OCI-LY7 (cell line): Measurements from ENCODE around the gene CUZD1. TPM values are rescaled to one million over a fixed set of nuclear protein-coding genes. Genes with fewer than 3 reads are reported as not detected.

Experiments
- BruUV-seq: library from RNA; stranded (reverse); fragments of 400-500 nt; replicated peaks from 2 replicates; lab custom pipeline; 2021; lab: Mats Ljungman, UMichigan
- CTCF ChIA-PET: fragments of 300-600 bp; sonication (Branson Sonifier 250); formaldehyde crosslinking; loops from one replicate; lab custom pipeline; 2022; ENCODE audit warnings: antibody characterized with exemption; ENCODE audit not compliant: unreplicated experiment; lab: Charles Lee
- POLR2A ChIA-PET: fragments of 300-600 bp; sonication (Branson Sonifier 250); formaldehyde crosslinking; loops from one replicate; lab custom pipeline; 2022; ENCODE audit warnings: antibody characterized with exemption; lab: Charles Lee
- DNase-seq: peaks from one replicate; pipeline ENCODE4 v3.0.0-alpha.2; 2015; ENCODE audit warnings: low spot score
- H2AFZ ChIP-seq: fragments of 200-600 bp; sonication (generic), shearing (Covaris generic); 2 replicates; pipeline ENCODE4 v1.6.1; 2014; ENCODE audit warnings: mild to moderate bottlenecking, antibody characterized with exemption, low read length, moderate library complexity
- H3K27ac ChIP-seq: fragments of 200-600 bp; sonication (generic); 2 replicates; pipeline ENCODE4 v1.5.1; 2014; ENCODE audit warnings: mixed run types, low read depth, mild to moderate bottlenecking, moderate library complexity, low read length, inconsistent platforms; ENCODE audit not compliant: poor library complexity, severe bottlenecking
- H3K36me3 ChIP-seq: fragments of 200-600 bp; sonication (generic); 2 replicates; pipeline ENCODE4 v1.6.1; 2014; ENCODE audit warnings: mild to moderate bottlenecking, antibody characterized with exemption, low read length, moderate library complexity, mixed read lengths; ENCODE audit not compliant: insufficient read depth
- H3K4me1 ChIP-seq: fragments of 200-600 bp; sonication (generic); 2 replicates; pipeline ENCODE4 v1.5.1; 2014; ENCODE audit warnings: mild to moderate bottlenecking, low read length; ENCODE audit not compliant: insufficient read depth, poor library complexity, severe bottlenecking
- H3K4me2 ChIP-seq: fragments of 200-600 bp; sonication (generic); 2 replicates; pipeline ENCODE4 v1.6.1; 2014; ENCODE audit warnings: mild to moderate bottlenecking, low read length
- H3K4me3 ChIP-seq: fragments of 200-600 bp; sonication (generic); 2 replicates; pipeline ENCODE4 v1.5.1; 2014; ENCODE audit warnings: mild to moderate bottlenecking, low read depth, low read length; ENCODE audit not compliant: poor library complexity, severe bottlenecking
- H3K79me2 ChIP-seq: fragments of 200-600 bp; sonication (generic); 2 replicates; pipeline ENCODE4 v1.6.1; 2016; ENCODE audit warnings: low read depth, mild to moderate bottlenecking, low read length, moderate library complexity, mixed read lengths; ENCODE audit not compliant: insufficient read depth
- H3K9me2 ChIP-seq: fragments of 200-600 bp; sonication (generic); 2 replicates; pipeline ENCODE4 v1.6.1; 2016; ENCODE audit warnings: mild to moderate bottlenecking, low read length, mixed read lengths; ENCODE audit not compliant: insufficient read depth
- H3K9me3 ChIP-seq: fragments of 200-600 bp; sonication (generic); 2 replicates; pipeline ENCODE4 v1.6.1; 2014; ENCODE audit warnings: mild to moderate bottlenecking, mixed run types, low read length, mixed read lengths
- H4K20me1 ChIP-seq: fragments of 200-600 bp; sonication (generic); 2 replicates; pipeline ENCODE4 v1.6.1; 2014; ENCODE audit warnings: mild to moderate bottlenecking, antibody characterized with exemption, low read length, moderate library complexity, mixed read lengths; ENCODE audit not compliant: insufficient read depth
- EZH2phosphoT487 ChIP-seq: fragments of 200-600 bp; sonication (generic); IDR thresholded peaks from 2 replicates; pipeline ENCODE4 v1.6.1; 2018; ENCODE audit warnings: low read depth, borderline replicate concordance, mild to moderate bottlenecking, mixed run types, antibody characterized with exemption, low read length, moderate library complexity, mixed read lengths
- intact Hi-C: fragments of 100-400 bp; cut with micrococcal nuclease; formaldehyde crosslinking; loops from one replicate; pipeline ENCODE4 v1.10.0; 2022; ENCODE audit not compliant: unreplicated experiment
- total RNA-seq, 2 experiments: library from RNA; depleted of rRNA in 1 of 2; stranded (reverse); fragments of >200 nt in 1 of 2; shearing (Covaris generic) in 1 of 2; gene quantifications; 2 replicates each; pipeline ENCODE4 v1.2.3, GENCODE V29; 2014 to 2022
- TF ChIP-seq, protein P1 (sequence below): fragments of 200-600 bp; sonication (generic); conservative IDR thresholded peaks from 2 replicates; pipeline ENCODE4 v1.5.1; 2014; ENCODE audit warnings: mild to moderate bottlenecking, antibody characterized with exemption, low read length, moderate library complexity, mixed read lengths

Gene CUZD1
- total RNA-seq, 2 experiments from 2014 or later: 1.0 to 1.1 TPM

DNA sequence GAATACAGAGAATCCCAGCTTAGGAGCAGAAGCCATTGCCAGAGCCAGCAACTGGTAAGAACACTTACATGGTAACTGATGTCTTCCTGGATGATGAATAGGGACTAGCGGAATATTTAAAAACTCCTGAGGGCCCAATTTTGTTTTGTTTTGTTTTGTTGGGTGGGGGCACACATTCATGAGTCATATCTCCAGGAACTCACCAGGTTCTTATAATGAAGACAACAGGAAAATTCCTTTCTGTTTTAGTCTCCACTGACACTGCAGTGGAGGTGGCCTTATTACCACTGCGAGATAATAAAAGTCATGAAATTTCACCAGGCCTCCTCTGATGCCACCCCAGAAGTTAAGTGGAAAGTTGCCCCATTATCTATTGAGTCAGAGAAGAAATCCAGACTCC lies 6.6 kb upstream of the CUZD1 start:
- TF ChIP-seq, protein P1, sequence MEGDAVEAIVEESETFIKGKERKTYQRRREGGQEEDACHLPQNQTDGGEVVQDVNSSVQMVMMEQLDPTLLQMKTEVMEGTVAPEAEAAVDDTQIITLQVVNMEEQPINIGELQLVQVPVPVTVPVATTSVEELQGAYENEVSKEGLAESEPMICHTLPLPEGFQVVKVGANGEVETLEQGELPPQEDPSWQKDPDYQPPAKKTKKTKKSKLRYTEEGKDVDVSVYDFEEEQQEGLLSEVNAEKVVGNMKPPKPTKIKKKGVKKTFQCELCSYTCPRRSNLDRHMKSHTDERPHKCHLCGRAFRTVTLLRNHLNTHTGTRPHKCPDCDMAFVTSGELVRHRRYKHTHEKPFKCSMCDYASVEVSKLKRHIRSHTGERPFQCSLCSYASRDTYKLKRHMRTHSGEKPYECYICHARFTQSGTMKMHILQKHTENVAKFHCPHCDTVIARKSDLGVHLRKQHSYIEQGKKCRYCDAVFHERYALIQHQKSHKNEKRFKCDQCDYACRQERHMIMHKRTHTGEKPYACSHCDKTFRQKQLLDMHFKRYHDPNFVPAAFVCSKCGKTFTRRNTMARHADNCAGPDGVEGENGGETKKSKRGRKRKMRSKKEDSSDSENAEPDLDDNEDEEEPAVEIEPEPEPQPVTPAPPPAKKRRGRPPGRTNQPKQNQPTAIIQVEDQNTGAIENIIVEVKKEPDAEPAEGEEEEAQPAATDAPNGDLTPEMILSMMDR: no peak
- TF ChIP-seq EZH2phosphoT487: no peak
- intact Hi-C loops: no loop called here
- no peak overlapping the region for H3K4me3 ChIP-seq
- no peaks in the 10 kb centered on the region for H3K9me3 ChIP-seq
- peaks cover 7% of the 10 kb centered on the region for H3K4me1 ChIP-seq
- no peak for DNase-seq
- no peaks in the 10 kb centered on the region for H4K20me1 ChIP-seq
- ChIA-PET CTCF (no interaction called here), POLR2A (no interaction called here)
- no peaks in the 10 kb centered on the region for H3K9me2 ChIP-seq
- H2AFZ ChIP-seq: no peak overlapping the region
- H3K27ac ChIP-seq: no peak overlapping the region
- H3K79me2 ChIP-seq: no peaks in the 10 kb centered on the region
- H3K4me2 ChIP-seq: no peak overlapping the region
- no TSS peak for BruUV-seq
- H3K36me3 ChIP-seq: 0 out of 2 replicates have a peak, but pooled peaks cover 4% of the 10 kb centered on the region

DNA sequence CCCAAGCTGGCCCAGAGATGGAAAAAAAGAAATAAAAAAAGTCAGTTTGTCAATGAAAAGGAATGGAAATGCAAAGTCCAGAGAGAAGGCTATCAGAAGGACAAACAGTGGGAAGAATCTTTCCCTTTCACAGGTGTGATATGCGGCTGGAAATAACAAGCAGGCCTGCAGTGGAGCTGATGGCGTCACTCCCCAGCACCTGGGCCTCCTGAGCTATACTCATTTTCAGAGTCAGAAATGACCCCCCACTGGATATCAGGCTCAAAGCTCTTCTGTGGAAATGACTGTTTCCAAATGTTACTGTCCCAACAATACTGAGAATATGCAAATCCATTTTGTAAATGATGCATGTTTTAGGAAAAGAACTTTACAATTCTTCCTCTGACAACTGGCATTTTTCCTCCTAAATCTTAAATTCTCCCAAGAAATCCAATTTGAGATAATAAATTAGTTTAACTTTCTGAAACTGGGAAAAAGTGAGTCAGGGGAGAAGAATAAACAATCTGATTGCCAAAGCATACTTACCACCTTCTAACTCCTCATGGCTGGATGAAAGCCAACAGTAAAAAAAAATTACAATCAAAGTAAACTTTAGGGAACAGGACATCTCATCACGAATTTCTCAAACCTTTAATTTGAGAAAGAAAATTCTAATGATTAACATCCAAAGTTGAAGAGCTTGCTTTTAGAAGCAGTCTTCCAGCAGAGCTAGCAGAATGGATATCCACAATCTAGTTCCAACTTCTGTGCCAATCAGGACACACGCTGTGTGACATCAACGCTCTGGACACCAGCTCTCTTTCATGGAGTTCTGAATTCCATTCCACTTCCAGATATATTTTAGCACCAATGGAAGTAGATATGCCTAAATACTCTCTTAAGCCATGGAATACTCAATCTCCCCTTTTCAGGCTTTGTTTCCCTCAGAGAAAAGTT lies 5.3 kb upstream of the CUZD1 start:
- Histone ChIP-seq H3K27ac (no peak overlapping the region), H3K79me2 (no peaks in the 10 kb centered on the region), H4K20me1 (no peaks in the 10 kb centered on the region), H3K4me3 (no peak overlapping the region), H3K36me3 (0 out of 2 replicates have a peak, but pooled peaks cover 4% of the 10 kb centered on the region), H3K9me2 (no peaks in the 10 kb centered on the region), H3K4me2 (no peak overlapping the region), H3K9me3 (no peaks in the 10 kb centered on the region), H2AFZ (no peak overlapping the region), H3K4me1 (peaks cover 7% of the 10 kb centered on the region)
- intact Hi-C loops: no loop called here
- DNase-seq: no peak
- no TSS peak for BruUV-seq
- POLR2A ChIA-PET: interaction anchor here (1.1 kb wide), 1 partner anchor 129 kb away, joined by 3 read pairs; the partner anchor contains the start of gene PSTK
- TF ChIP-seq, protein P1: no peak
- TF ChIP-seq EZH2phosphoT487: no peak
- CTCF ChIA-PET: no interaction called here
